Activated CD8-positive, alpha-beta T cell treated with anti-CD3 and anti-CD28 coated beads for 36 hours (primary cell): ENCODE measurements around the gene ZNF581. TPM values are rescaled to one million over a fixed set of nuclear protein-coding genes. Genes with fewer than 3 reads are reported as not detected.

Experiments
- ATAC-seq: fragments of 200-7000 bp; cut with Tn5 transposase; one replicate; pipeline ENCODE4 v1.10.0; 2021; ENCODE audit warnings: mild to moderate bottlenecking, moderate library complexity
- CTCF ChIA-PET: fragments of 350-600 bp; sonication (Branson Sonifier 250); formaldehyde crosslinking; loops from one replicate; lab custom pipeline; 2021; ENCODE audit warnings: antibody characterized with exemption; lab: Charles Lee
- POLR2A ChIA-PET: fragments of 350-600 bp; sonication (Branson Sonifier 250); formaldehyde crosslinking; loops from one replicate; lab custom pipeline; 2021; ENCODE audit warnings: antibody characterized with exemption; lab: Charles Lee
- DNase-seq: peaks from one replicate; pipeline ENCODE4 v3.0.0-alpha.2; 2020
- H3K27ac Mint-ChIP-seq: one replicate; pipeline ENCODE4 v1.8.0; 2021; ENCODE audit warnings: mild to moderate bottlenecking, mixed read lengths
- H3K27me3 Mint-ChIP-seq: one replicate; pipeline ENCODE4 v1.8.0; 2021; ENCODE audit warnings: mixed read lengths
- H3K36me3 Mint-ChIP-seq: one replicate; pipeline ENCODE4 v1.8.0; 2021; ENCODE audit warnings: low read depth, mixed read lengths
- H3K4me1 Mint-ChIP-seq: one replicate; pipeline ENCODE4 v1.8.0; 2021; ENCODE audit warnings: low read depth, mixed read lengths
- H3K4me3 Mint-ChIP-seq: one replicate; pipeline ENCODE4 v1.8.0; 2021; ENCODE audit warnings: mild to moderate bottlenecking, moderate library complexity, mixed read lengths
- H3K9me3 Mint-ChIP-seq: one replicate; pipeline ENCODE4 v1.8.0; 2021; ENCODE audit warnings: mixed read lengths
- intact Hi-C: fragments of 100-400 bp; cut with micrococcal nuclease; formaldehyde crosslinking; loops from one replicate; pipeline ENCODE4 v1.10.0; 2022
- total RNA-seq, 2 experiments: library from RNA; stranded (reverse); gene quantifications; one replicate each; pipeline ENCODE4 v1.2.3, GENCODE V29; 2021
- TF ChIP-seq, protein P1 (sequence below): fragments of 200-600 bp; IDR thresholded peaks from one replicate; pipeline ENCODE4 v1.8.0; 2022; ENCODE audit warnings: antibody characterized with exemption, mild to moderate bottlenecking

The ZNF581 gene
- total RNA-seq, 2 experiments from 2014 or later: 30.4 to 34.5 TPM

GRCh38 chr19:55620410-55621204 lies 22.8 kb upstream of the ZNF581 start:
- Mint-ChIP-seq H3K9me3 (no peaks in the 10 kb centered on the region), H3K27ac (peak overlapping the region; percentile 86), H3K4me3 (no peak overlapping the region), H3K27me3 (no peaks in the 10 kb centered on the region), H3K36me3 (peaks cover 28% of the 10 kb centered on the region), H3K4me1 (peaks cover 41% of the 10 kb centered on the region)
- ATAC-seq (peak; percentile 18), DNase-seq (peak; percentile 78)
- TF ChIP-seq, protein P1, sequence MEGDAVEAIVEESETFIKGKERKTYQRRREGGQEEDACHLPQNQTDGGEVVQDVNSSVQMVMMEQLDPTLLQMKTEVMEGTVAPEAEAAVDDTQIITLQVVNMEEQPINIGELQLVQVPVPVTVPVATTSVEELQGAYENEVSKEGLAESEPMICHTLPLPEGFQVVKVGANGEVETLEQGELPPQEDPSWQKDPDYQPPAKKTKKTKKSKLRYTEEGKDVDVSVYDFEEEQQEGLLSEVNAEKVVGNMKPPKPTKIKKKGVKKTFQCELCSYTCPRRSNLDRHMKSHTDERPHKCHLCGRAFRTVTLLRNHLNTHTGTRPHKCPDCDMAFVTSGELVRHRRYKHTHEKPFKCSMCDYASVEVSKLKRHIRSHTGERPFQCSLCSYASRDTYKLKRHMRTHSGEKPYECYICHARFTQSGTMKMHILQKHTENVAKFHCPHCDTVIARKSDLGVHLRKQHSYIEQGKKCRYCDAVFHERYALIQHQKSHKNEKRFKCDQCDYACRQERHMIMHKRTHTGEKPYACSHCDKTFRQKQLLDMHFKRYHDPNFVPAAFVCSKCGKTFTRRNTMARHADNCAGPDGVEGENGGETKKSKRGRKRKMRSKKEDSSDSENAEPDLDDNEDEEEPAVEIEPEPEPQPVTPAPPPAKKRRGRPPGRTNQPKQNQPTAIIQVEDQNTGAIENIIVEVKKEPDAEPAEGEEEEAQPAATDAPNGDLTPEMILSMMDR: no peak
- intact Hi-C loops: no loop called here
- POLR2A ChIA-PET: interaction anchor here (0.8 to 4.0 kb wide), 3 partner anchors 14 to 40 kb away, joined by 3 to 26 read pairs (median 4); partner anchors contain the start of genes FIZ1, ZNF579 and ZNF865
- CTCF ChIA-PET: interaction anchor here (1.4 to 2.4 kb wide), 4 partner anchors 11 to 34 kb away, joined by 4 to 14 read pairs (median 6); partner anchors contain the start of genes U2AF2 and ZNF865

DNA sequence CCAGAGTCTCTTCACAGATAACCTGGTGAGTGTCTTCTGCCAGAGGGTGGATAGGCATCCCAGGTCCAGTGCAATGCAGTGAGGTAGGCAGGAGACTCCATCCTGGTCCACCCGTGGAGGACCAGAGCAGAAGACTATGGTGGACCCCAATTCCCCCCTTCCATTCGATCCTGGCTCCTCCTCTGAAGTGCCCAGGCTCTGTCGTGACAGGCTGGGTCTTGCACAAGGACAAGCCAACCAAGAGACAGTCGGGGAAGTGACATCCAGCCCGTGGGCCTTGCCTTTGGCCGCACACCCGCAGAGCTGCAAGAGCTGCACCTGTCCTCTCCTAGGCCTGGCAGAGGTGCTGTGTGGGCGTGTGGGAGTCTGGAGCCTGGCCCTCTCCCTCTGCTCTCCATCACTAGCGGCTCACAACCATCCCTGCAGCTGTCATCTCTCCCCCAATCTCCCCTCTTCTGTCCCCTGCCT lies 22.2 kb upstream of the ZNF581 start:
- ATAC-seq (no peak), DNase-seq (no peak)
- Mint-ChIP-seq H3K4me1 (peaks cover 45% of the 10 kb centered on the region), H3K9me3 (no peaks in the 10 kb centered on the region), H3K27ac (peak overlapping the region; percentile 86), H3K27me3 (no peaks in the 10 kb centered on the region), H3K4me3 (no peak overlapping the region), H3K36me3 (peaks cover 28% of the 10 kb centered on the region)
- ChIA-PET POLR2A (interaction anchor here (4.0 kb wide), 1 partner anchor 15 kb away, joined by 26 read pairs; the partner anchor contains the start of gene ZNF865), CTCF (interaction anchor here (1.6 to 2.4 kb wide), 3 partner anchors 10 to 15 kb away, joined by 6 to 14 read pairs (median 7); partner anchors contain the start of gene ZNF865)
- TF ChIP-seq, protein P1: no peak
- intact Hi-C loops: no loop called here

DNA sequence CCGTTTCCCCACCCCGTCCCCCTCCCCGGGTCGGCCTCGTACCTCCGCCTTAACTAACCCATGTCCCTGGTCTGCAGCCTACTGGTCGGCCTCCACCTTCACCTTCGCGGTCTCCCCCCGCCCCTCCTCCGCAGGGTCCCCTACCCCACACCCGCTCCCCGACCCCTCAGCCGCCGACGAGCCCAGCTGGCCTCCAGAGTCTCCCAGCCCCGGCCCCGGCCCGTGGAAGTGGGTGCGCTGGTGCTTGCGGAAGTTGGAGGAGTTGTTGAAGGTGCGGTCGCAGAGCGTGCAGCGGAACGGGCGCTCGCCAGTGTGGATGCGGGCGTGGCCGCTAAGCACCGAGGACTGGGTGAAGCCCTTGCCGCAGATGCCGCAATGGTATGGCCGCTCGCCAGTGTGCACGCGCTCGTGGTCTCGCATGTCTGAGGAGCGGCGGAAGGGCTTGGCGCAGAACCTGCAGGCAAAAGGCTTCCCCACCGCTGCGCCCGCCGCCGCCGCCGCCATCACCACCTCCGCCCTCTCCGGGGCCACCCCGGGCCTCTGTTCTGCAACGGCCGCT lies 21.7 kb upstream of the ZNF581 start:
- ChIA-PET POLR2A (interaction anchor here (4.0 kb wide), 1 partner anchor 15 kb away, joined by 26 read pairs; the partner anchor contains the start of gene ZNF865), CTCF (interaction anchor here (1.6 to 2.1 kb wide), 2 partner anchors 9 to 11 kb away, joined by 6 to 7 read pairs; no protein-coding TSS in a partner anchor)
- DNase-seq: no peak
- Mint-ChIP-seq H3K27me3 (peaks cover under 1% of the 10 kb centered on the region), H3K4me1 (peaks cover 50% of the 10 kb centered on the region), H3K36me3 (peaks cover 26% of the 10 kb centered on the region), H3K27ac (no peak overlapping the region), H3K4me3 (no peak overlapping the region), H3K9me3 (no peaks in the 10 kb centered on the region)
- intact Hi-C loops: no loop called here
- no peak for ATAC-seq
- TF ChIP-seq, protein P1: no peak

GRCh38 chr19:55622242-55622969 lies 21.0 kb upstream of the ZNF581 start:
- DNase-seq (no peak), ATAC-seq (no peak)
- no peaks in the 10 kb centered on the region for H3K9me3 Mint-ChIP-seq
- H3K36me3 Mint-ChIP-seq: peaks cover 21% of the 10 kb centered on the region
- H3K4me3 Mint-ChIP-seq: no peak overlapping the region
- TF ChIP-seq, protein P1: no peak
- no peak overlapping the region for H3K27ac Mint-ChIP-seq
- peaks cover 56% of the 10 kb centered on the region for H3K4me1 Mint-ChIP-seq
- CTCF ChIA-PET: interaction anchor here (1.7 to 3.1 kb wide), 3 partner anchors 9 to 16 kb away, joined by 7 to 20 read pairs (median 11); partner anchors contain the start of gene ZNF865
- H3K27me3 Mint-ChIP-seq: peaks cover 3% of the 10 kb centered on the region
- intact Hi-C loops: no loop called here
- POLR2A ChIA-PET: interaction anchor here (0.8 to 1.2 kb wide), 2 partner anchors 42 to 232 kb away, joined by 3 read pairs; partner anchors contain the start of gene ZNF579
